H9 (cell line): ENCODE results near the gene NEURL1B. TPM values are rescaled to one million over a fixed set of nuclear protein-coding genes. Genes with fewer than 3 reads are reported as not detected.

ENCODE experiments used
- DNase-seq: peaks from one replicate; pipeline ENCODE4 v3.0.0-alpha.2; 2017
- H2AFZ ChIP-seq: one replicate; pipeline ENCODE4 v1.6.1; 2013; ENCODE audit warnings: mild to moderate bottlenecking, low read length, control low read depth, moderate library complexity
- H2AK5ac ChIP-seq: 2 replicates; pipeline ENCODE4 v1.6.1; 2013; ENCODE audit warnings: low read length, control low read depth, mixed read lengths; ENCODE audit not compliant: insufficient read length
- H2BK120ac ChIP-seq: one replicate; pipeline ENCODE4 v1.6.1; 2013; ENCODE audit warnings: low read depth, mild to moderate bottlenecking, low read length, control low read depth, inconsistent platforms; ENCODE audit not compliant: poor library complexity, severe bottlenecking
- H2BK12ac ChIP-seq: 2 replicates; pipeline ENCODE4 v1.6.1; 2013; ENCODE audit warnings: low read length, control low read depth, mixed read lengths, low read depth; ENCODE audit not compliant: insufficient read length
- H2BK15ac ChIP-seq: 2 replicates; pipeline ENCODE4 v1.6.1; 2013; ENCODE audit warnings: low read depth, low read length, control low read depth
- H2BK20ac ChIP-seq: one replicate; pipeline ENCODE4 v1.6.1; 2013; ENCODE audit warnings: low read depth, mild to moderate bottlenecking, low read length, control low read depth, inconsistent platforms; ENCODE audit not compliant: poor library complexity, severe bottlenecking
- H2BK5ac ChIP-seq: 2 replicates; pipeline ENCODE4 v1.6.1; 2013; ENCODE audit warnings: low read length, control low read depth, mixed read lengths; ENCODE audit not compliant: insufficient read length
- H3K14ac ChIP-seq: 2 replicates; pipeline ENCODE4 v1.6.1; 2013; ENCODE audit warnings: low read length, control low read depth; ENCODE audit not compliant: insufficient read depth
- H3K18ac ChIP-seq: 2 replicates; pipeline ENCODE4 v1.6.1; 2013; ENCODE audit warnings: low read depth, mild to moderate bottlenecking, mixed read lengths, low read length, control low read depth; ENCODE audit not compliant: insufficient read length
- H3K23ac ChIP-seq: 2 replicates; pipeline ENCODE4 v1.6.1; 2013; ENCODE audit warnings: low read length, control low read depth, mixed read lengths, low read depth; ENCODE audit not compliant: insufficient read length
- H3K23me2 ChIP-seq: 2 replicates; pipeline ENCODE4 v1.6.1; 2013; ENCODE audit warnings: low read depth, mild to moderate bottlenecking, mixed read lengths, low read length, control low read depth; ENCODE audit not compliant: insufficient read length, poor library complexity, severe bottlenecking
- H3K27ac ChIP-seq: 2 replicates; pipeline ENCODE4 v1.5.1; 2013; ENCODE audit warnings: low read length, control low read depth, mixed read lengths, low read depth; ENCODE audit not compliant: insufficient read length
- H3K27me3 ChIP-seq: 2 replicates; pipeline ENCODE4 v1.6.1; 2013; ENCODE audit warnings: low read length, control low read depth, inconsistent platforms; ENCODE audit not compliant: insufficient read depth
- H3K4ac ChIP-seq: 2 replicates; pipeline ENCODE4 v1.6.1; 2013; ENCODE audit warnings: low read depth, mild to moderate bottlenecking, control low read depth, inconsistent platforms, low read length, moderate library complexity
- H3K4me1 ChIP-seq: 2 replicates; pipeline ENCODE4 v1.6.1; 2013; ENCODE audit warnings: low read length, control low read depth, inconsistent platforms; ENCODE audit not compliant: insufficient read depth
- H3K4me2 ChIP-seq: 2 replicates; pipeline ENCODE4 v1.6.1; 2013; ENCODE audit warnings: low read length, control low read depth, mixed read lengths; ENCODE audit not compliant: insufficient read length, insufficient read depth
- H3K56ac ChIP-seq: 2 replicates; pipeline ENCODE4 v1.6.1; 2013; ENCODE audit warnings: low read depth, mild to moderate bottlenecking, mixed read lengths, low read length, control low read depth; ENCODE audit not compliant: insufficient read length
- H3K79me1 ChIP-seq: 2 replicates; pipeline ENCODE4 v1.6.1; 2013; ENCODE audit warnings: low read depth, mild to moderate bottlenecking, moderate library complexity, low read length, control low read depth, inconsistent platforms; ENCODE audit not compliant: insufficient read depth, poor library complexity, severe bottlenecking
- H3K79me2 ChIP-seq: 2 replicates; pipeline ENCODE4 v1.6.1; 2013; ENCODE audit warnings: low read length, control low read depth, inconsistent platforms; ENCODE audit not compliant: insufficient read depth
- H3K9ac ChIP-seq: 2 replicates; pipeline ENCODE4 v1.6.1; 2013; ENCODE audit warnings: low read length, control low read depth, mixed read lengths; ENCODE audit not compliant: insufficient read length; ENCODE audit errors: extremely low read depth
- H3K9me3 ChIP-seq: one replicate; pipeline ENCODE4 v1.6.1; 2013; ENCODE audit warnings: low read depth, low read length, inconsistent platforms; ENCODE audit not compliant: control insufficient read depth
- H3T11ph ChIP-seq: one replicate; pipeline ENCODE4 v1.6.1; 2013; ENCODE audit warnings: mild to moderate bottlenecking, low read length, control low read depth, inconsistent platforms
- H4K20me1 ChIP-seq: one replicate; pipeline ENCODE4 v1.6.1; 2013; ENCODE audit not compliant: control insufficient read depth, insufficient read length, insufficient read depth
- H4K5ac ChIP-seq: 2 replicates; pipeline ENCODE4 v1.6.1; 2013; ENCODE audit warnings: low read depth, mild to moderate bottlenecking, mixed read lengths, low read length, control low read depth; ENCODE audit not compliant: insufficient read length
- H4K8ac ChIP-seq: replicated peaks from 2 replicates; pipeline ENCODE4 v1.6.1; 2013; ENCODE audit warnings: low read length, control low read depth, mixed read lengths, low read depth; ENCODE audit not compliant: insufficient read length
- H4K91ac ChIP-seq: 2 replicates; pipeline ENCODE4 v1.6.1; 2013; ENCODE audit warnings: low read depth, mild to moderate bottlenecking, moderate library complexity, mixed read lengths, low read length, control low read depth; ENCODE audit not compliant: insufficient read length
- H3K27ac Mint-ChIP-seq, 3 experiments: 2 replicates in 2 of 3; 3 replicates in 1 of 3; pipeline ENCODE4 v1.8.0; 2020 to 2021; ENCODE audit warnings: mixed read lengths in 3 of 3, mild to moderate bottlenecking in 1 of 3, moderate library complexity in 1 of 3
- H3K27me3 Mint-ChIP-seq: 2 replicates; pipeline ENCODE4 v1.8.0; 2021; ENCODE audit warnings: low read depth, mild to moderate bottlenecking, moderate library complexity, mixed read lengths
- H3K36me3 Mint-ChIP-seq, 3 experiments: 2 replicates in 2 of 3; 3 replicates in 1 of 3; pipeline ENCODE4 v1.8.0; 2020 to 2021; ENCODE audit warnings: low read depth in 3 of 3, mixed read lengths in 3 of 3; ENCODE audit not compliant: insufficient read depth in 1 of 3
- H3K4me1 Mint-ChIP-seq, 2 experiments: 2 replicates each; pipeline ENCODE4 v1.8.0; 2020; ENCODE audit warnings: mixed read lengths in 2 of 2
- H3K4me3 Mint-ChIP-seq, 2 experiments: 2 replicates in 1 of 2; 3 replicates in 1 of 2; pipeline ENCODE4 v1.8.0; 2020 to 2021; ENCODE audit warnings: mild to moderate bottlenecking in 2 of 2, mixed read lengths in 2 of 2, moderate library complexity in 1 of 2
- H3K9me3 Mint-ChIP-seq, 2 experiments: 2 replicates in 1 of 2; 3 replicates in 1 of 2; pipeline ENCODE4 v1.8.0; 2020; ENCODE audit warnings: mild to moderate bottlenecking in 2 of 2, mixed read lengths in 2 of 2, moderate library complexity in 1 of 2
- WGBS: extraction: QIAGEN DNeasy Blood & Tissue Kit; methylation state at CpG from one replicate; pipeline ENCODE4 v1.1.7; 2013; ENCODE audit warnings: missing lambda C conversion rate, low lambda C conversion rate, mixed read lengths; ENCODE audit not compliant: insufficient read length; ENCODE audit errors: extremely low coverage; 5-methylcytosine and 5-hydroxymethylcytosine counted together
- total RNA-seq: library from RNA; stranded (reverse); gene quantifications from 2 replicates; pipeline ENCODE4 v1.2.1, GENCODE V29; 2021
- TF ChIP-seq, protein P1 (sequence below): fragments of 200-600 bp; sonication (generic); conservative IDR thresholded peaks from 3 replicates; pipeline ENCODE4 v1.8.0; 2021; ENCODE audit warnings: antibody characterized with exemption, mild to moderate bottlenecking

NEURL1B gene
- total RNA-seq, 1 experiment from 2014 or later = 3.6 TPM

DNA sequence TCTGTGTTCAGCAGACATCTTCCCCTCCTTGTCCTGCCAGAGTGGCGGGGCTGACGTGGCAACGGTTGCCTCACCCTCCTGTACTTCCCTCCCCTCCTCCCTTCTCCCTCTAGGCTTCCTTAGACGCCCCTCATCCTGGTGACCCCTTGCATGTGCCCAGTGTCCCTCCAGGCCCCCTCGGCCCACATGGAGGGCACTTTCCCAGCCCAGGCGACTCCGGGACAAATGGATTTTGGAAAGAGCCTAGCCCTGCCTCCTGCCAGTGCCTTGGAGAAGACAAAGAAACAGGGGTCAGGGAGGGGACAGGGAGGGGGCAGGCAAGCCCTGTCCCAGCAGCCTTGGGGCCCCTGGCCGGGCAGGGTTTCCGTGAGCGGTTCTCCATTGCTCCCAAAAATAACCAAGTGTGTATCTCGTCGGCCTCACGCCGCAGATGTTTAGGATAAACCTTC lies 38.3 kb upstream of the NEURL1B start:
- H3K79me2 ChIP-seq = no peaks in the 10 kb centered on the region
- no peak overlapping the region for H3K23ac ChIP-seq
- peaks cover 33 to 34% of the 10 kb centered on the region in 2 experiments for H3K4me1 Mint-ChIP-seq
- no peak overlapping the region for H3K9ac ChIP-seq
- no peak overlapping the region for H3K4ac ChIP-seq
- no CpG with 5 or more reads among the region's 14 CpGs for WGBS
- no peak overlapping the region for H3K56ac ChIP-seq
- no peak overlapping the region for H3K4me3 Mint-ChIP-seq
- DNase-seq = no peak
- peaks cover 21% of the 10 kb centered on the region for H3K27me3 Mint-ChIP-seq
- H4K91ac ChIP-seq = no peak overlapping the region
- no peak overlapping the region for H2BK15ac ChIP-seq
- no peaks in the 10 kb centered on the region for H4K20me1 ChIP-seq
- no peak overlapping the region for H3K27ac ChIP-seq
- no peak overlapping the region for H2BK120ac ChIP-seq
- H3K27ac Mint-ChIP-seq = no peak overlapping the region
- TF ChIP-seq, protein P1, sequence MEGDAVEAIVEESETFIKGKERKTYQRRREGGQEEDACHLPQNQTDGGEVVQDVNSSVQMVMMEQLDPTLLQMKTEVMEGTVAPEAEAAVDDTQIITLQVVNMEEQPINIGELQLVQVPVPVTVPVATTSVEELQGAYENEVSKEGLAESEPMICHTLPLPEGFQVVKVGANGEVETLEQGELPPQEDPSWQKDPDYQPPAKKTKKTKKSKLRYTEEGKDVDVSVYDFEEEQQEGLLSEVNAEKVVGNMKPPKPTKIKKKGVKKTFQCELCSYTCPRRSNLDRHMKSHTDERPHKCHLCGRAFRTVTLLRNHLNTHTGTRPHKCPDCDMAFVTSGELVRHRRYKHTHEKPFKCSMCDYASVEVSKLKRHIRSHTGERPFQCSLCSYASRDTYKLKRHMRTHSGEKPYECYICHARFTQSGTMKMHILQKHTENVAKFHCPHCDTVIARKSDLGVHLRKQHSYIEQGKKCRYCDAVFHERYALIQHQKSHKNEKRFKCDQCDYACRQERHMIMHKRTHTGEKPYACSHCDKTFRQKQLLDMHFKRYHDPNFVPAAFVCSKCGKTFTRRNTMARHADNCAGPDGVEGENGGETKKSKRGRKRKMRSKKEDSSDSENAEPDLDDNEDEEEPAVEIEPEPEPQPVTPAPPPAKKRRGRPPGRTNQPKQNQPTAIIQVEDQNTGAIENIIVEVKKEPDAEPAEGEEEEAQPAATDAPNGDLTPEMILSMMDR = no peak
- no peak overlapping the region for H2BK12ac ChIP-seq
- no peaks in the 10 kb centered on the region for H3K36me3 Mint-ChIP-seq
- no peak overlapping the region for H3T11ph ChIP-seq
- H4K5ac ChIP-seq = no peak overlapping the region
- no peaks in the 10 kb centered on the region for H3K79me1 ChIP-seq
- H3K23me2 ChIP-seq = no peaks in the 10 kb centered on the region
- H2BK5ac ChIP-seq = no peak overlapping the region
- no peaks in the 10 kb centered on the region for H3K27me3 ChIP-seq
- no peak overlapping the region for H4K8ac ChIP-seq
- H3K4me2 ChIP-seq = no peak overlapping the region
- no peak overlapping the region for H2AFZ ChIP-seq
- no peak overlapping the region for H2AK5ac ChIP-seq
- H3K9me3 Mint-ChIP-seq = 0 out of 5 replicates have a peak, but pooled peaks cover 0 to 2% of the 10 kb centered on the region in 2 experiments
- H3K14ac ChIP-seq = no peak overlapping the region
- H3K18ac ChIP-seq = no peak overlapping the region
- H3K4me1 ChIP-seq = 0 out of 2 replicates have a peak, but pooled peaks cover 4% of the 10 kb centered on the region
- H2BK20ac ChIP-seq = no peak overlapping the region
- no peaks in the 10 kb centered on the region for H3K9me3 ChIP-seq
